GM12801 (cell line): ENCODE results near the gene ASTN2.

Experiments
- CTCF ChIP-seq: IDR thresholded peaks from one replicate; pipeline ENCODE4 v1.5.1; 2011; ENCODE audit warnings: control low read depth; ENCODE audit not compliant: insufficient read length; ENCODE audit errors: extremely low read depth

The ASTN2 gene

GRCh38 chr9:117091529-117091928 is 323.3 kb downstream of the ASTN2 start:
- no peak for TF ChIP-seq CTCF

- TF ChIP-seq CTCF: no peak
These were observed 326.1 kb downstream of the ASTN2 start for GRCh38 chr9:117088786-117089185.

GRCh38 chr9:117088140-117088539 is 326.7 kb downstream of the ASTN2 start:
- no peak for TF ChIP-seq CTCF

GRCh38 chr9:117084221-117084620 is 330.6 kb downstream of the ASTN2 start:
- TF ChIP-seq CTCF: no peak

GRCh38 chr9:117083559-117083958 is 331.3 kb downstream of the ASTN2 start:
- TF ChIP-seq CTCF: no peak

- no peak for TF ChIP-seq CTCF
These were observed 333.1 kb downstream of the ASTN2 start for GRCh38 chr9:117081641-117082317.

- no peak for TF ChIP-seq CTCF
These were observed 334.0 kb downstream of the ASTN2 start for GRCh38 chr9:117080765-117081390.
